CD14-positive monocyte (primary cell): Measurements from ENCODE around the gene KIAA0513. TPM values are rescaled to one million over a fixed set of nuclear protein-coding genes. Genes with fewer than 3 reads are reported as not detected.

Experiments
- DNase-seq, 3 donors: peaks; one replicate each; pipeline ENCODE4 v3.0.0-alpha.2; 2011 to 2022
- H2AFZ ChIP-seq: 2 replicates; pipeline ENCODE4 v1.6.0; 2012; ENCODE audit warnings: mild to moderate bottlenecking, low read depth, low read length, inconsistent platforms; ENCODE audit not compliant: insufficient read depth, poor library complexity, severe bottlenecking
- H3K27ac ChIP-seq, 2 donors: 1 replicate in 1 of 2; 2 replicates in 1 of 2; pipeline ENCODE4 v1.5.1; 2012 to 2013; ENCODE audit warnings: low read length in 2 of 2, control low read depth in 1 of 2, inconsistent platforms in 1 of 2, low read depth in 1 of 2, mild to moderate bottlenecking in 1 of 2
- H3K27me3 ChIP-seq, 2 donors: one replicate each; pipeline versions ENCODE4 v1.6.0 to v1.6.1; 2011 to 2013; ENCODE audit warnings: low read length in 2 of 2; ENCODE audit not compliant: control insufficient read depth in 2 of 2, insufficient read depth in 2 of 2
- H3K36me3 ChIP-seq, 2 donors: replicated peaks in 1 of 2; 1 replicate in 1 of 2; 2 replicates in 1 of 2; pipeline versions ENCODE4 v1.5.1 to v1.6.1; 2012 to 2013; ENCODE audit warnings: low read length in 2 of 2, control low read depth in 1 of 2, inconsistent platforms in 1 of 2, mild to moderate bottlenecking in 1 of 2; ENCODE audit not compliant: insufficient read depth in 2 of 2, control insufficient read depth in 1 of 2
- H3K4me1 ChIP-seq, 2 donors: 1 replicate in 1 of 2; 2 replicates in 1 of 2; pipeline versions ENCODE4 v1.5.1 to v1.6.1; 2012 to 2013; ENCODE audit warnings: low read length in 2 of 2, control low read depth in 1 of 2, inconsistent platforms in 1 of 2, mild to moderate bottlenecking in 1 of 2, moderate library complexity in 1 of 2; ENCODE audit not compliant: insufficient read depth in 2 of 2, control insufficient read depth in 1 of 2
- H3K4me2 ChIP-seq: replicated peaks from 2 replicates; pipeline ENCODE3; 2012; ENCODE audit warnings: low read length, moderate library complexity, mild to moderate bottlenecking; ENCODE audit not compliant: poor library complexity, severe bottlenecking; ENCODE audit errors: extremely low read depth
- H3K4me3 ChIP-seq, 3 experiments: fragments of 200-600 bp in 1 of 3; sonication (generic) in 1 of 3; replicated peaks in 1 of 3; 1 replicate in 2 of 3; 2 replicates in 1 of 3; pipeline ENCODE4 v1.5.1; 2011 to 2013; ENCODE audit warnings: low read length in 3 of 3, mild to moderate bottlenecking in 3 of 3, control low read depth in 2 of 3, low read depth in 2 of 3, inconsistent platforms in 1 of 3, moderate library complexity in 1 of 3
- H3K79me2 ChIP-seq: 2 replicates; pipeline ENCODE4 v1.6.0; 2012; ENCODE audit warnings: mild to moderate bottlenecking, control low read depth, inconsistent platforms, low read length, moderate library complexity; ENCODE audit not compliant: insufficient read depth
- H3K9ac ChIP-seq: 2 replicates; pipeline ENCODE4 v1.6.0; 2017; ENCODE audit warnings: low read length, mild to moderate bottlenecking; ENCODE audit not compliant: insufficient read depth, poor library complexity, severe bottlenecking
- H3K9me3 ChIP-seq, 2 donors: replicated peaks in 1 of 2; 1 replicate in 1 of 2; 2 replicates in 1 of 2; pipeline versions ENCODE4 v1.5.1 to v1.6.1; 2012 to 2013; ENCODE audit warnings: low read length in 2 of 2, control low read depth in 1 of 2; ENCODE audit not compliant: control insufficient read depth in 1 of 2, insufficient read depth in 1 of 2
- H4K20me1 ChIP-seq: 2 replicates; pipeline ENCODE4 v1.6.0; 2012; ENCODE audit warnings: mild to moderate bottlenecking, low read length, control low read depth, moderate library complexity; ENCODE audit not compliant: insufficient read depth
- H3K27ac Mint-ChIP-seq, 7 donors: one replicate each; pipeline ENCODE4 v1.8.0; 2020; ENCODE audit warnings: mild to moderate bottlenecking in 7 of 7, mixed read lengths in 7 of 7, moderate library complexity in 6 of 7, inconsistent platforms in 2 of 7
- H3K27me3 Mint-ChIP-seq, 3 donors: one replicate each; pipeline ENCODE4 v1.8.0; 2021 to 2022; ENCODE audit warnings: low read depth in 3 of 3, mild to moderate bottlenecking in 3 of 3, mixed read lengths in 3 of 3, moderate library complexity in 3 of 3, inconsistent platforms in 1 of 3
- H3K36me3 Mint-ChIP-seq, 2 donors: one replicate each; pipeline ENCODE4 v1.8.0; 2020; ENCODE audit warnings: mixed read lengths in 2 of 2, inconsistent platforms in 1 of 2, mild to moderate bottlenecking in 1 of 2
- H3K4me1 Mint-ChIP-seq: one replicate; pipeline ENCODE4 v1.8.0; 2020; ENCODE audit warnings: mild to moderate bottlenecking, mixed read lengths
- H3K4me3 Mint-ChIP-seq, 2 donors: one replicate each; pipeline ENCODE4 v1.8.0; 2020; ENCODE audit warnings: mild to moderate bottlenecking in 2 of 2, mixed read lengths in 2 of 2, moderate library complexity in 1 of 2
- H3K9me3 Mint-ChIP-seq, 7 donors: one replicate each; pipeline ENCODE4 v1.8.0; 2020 to 2022; ENCODE audit warnings: mixed read lengths in 7 of 7, mild to moderate bottlenecking in 6 of 7, moderate library complexity in 6 of 7, inconsistent platforms in 2 of 7
- WGBS: methylation state at CpG from one replicate; pipeline ENCODE4 v1.1.5; 2013; ENCODE audit warnings: missing lambda C conversion rate; ENCODE audit not compliant: insufficient coverage; 5-methylcytosine and 5-hydroxymethylcytosine counted together
- intact Hi-C, 2 donors: fragments of 100-400 bp; cut with micrococcal nuclease; formaldehyde crosslinking; loops; one replicate each; pipeline versions ENCODE4 v1.15.0 to v1.15.1; 2023
- polyA plus RNA-seq, 3 donors: library from polyadenylated mRNA; depleted of rRNA in 1 of 3; unstranded in 2 of 3; stranded (reverse) in 1 of 3; fragments of 300-500 nt in 2 of 3; fragments of >200 nt in 1 of 3; fragmentation: Illumina TruSeq in 2 of 3; gene quantifications; 1 replicate in 2 of 3; 2 replicates in 1 of 3; pipeline ENCODE4 v1.2.3, GENCODE V29; 2012 to 2021
- TF ChIP-seq, protein P1 (sequence below): fragments of 200-600 bp; IDR thresholded peaks from one replicate; pipeline ENCODE4 v1.8.0; 2022; ENCODE audit warnings: antibody characterized with exemption, mild to moderate bottlenecking

The KIAA0513 gene
- polyA plus RNA-seq, 3 donors, result 21.4 to 77.5 (median 32.7) TPM

DNA sequence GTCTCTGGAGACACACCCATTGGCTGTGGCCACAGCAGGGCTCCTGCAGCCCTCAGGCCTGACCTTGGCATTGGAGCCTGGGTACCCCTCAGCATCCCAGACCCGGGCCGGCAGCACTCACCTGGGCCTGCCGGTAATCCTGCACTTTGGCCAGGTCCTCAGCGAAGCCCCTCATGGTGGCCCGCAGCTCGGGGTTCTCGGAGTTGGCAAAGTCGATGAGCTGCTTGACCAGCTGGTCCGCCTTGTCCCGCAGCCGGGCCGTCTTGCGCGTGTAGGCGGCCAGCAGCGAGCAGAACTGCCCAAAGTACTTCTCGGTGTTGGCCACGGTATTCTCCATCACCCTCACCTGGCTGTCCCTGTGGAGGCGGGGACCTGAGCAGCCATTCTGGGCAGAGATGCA is 82.5 kb downstream of the KIAA0513 start:
- H3K9ac ChIP-seq, result no peak overlapping the region
- H3K4me3 ChIP-seq, result no peak overlapping the region
- WGBS, result 96% methylated on average over 19 of the region's 19 CpGs
- Mint-ChIP-seq H3K27ac (no peak overlapping the region), H3K9me3 (no peaks in the 10 kb centered on the region), H3K36me3 (no peaks in the 10 kb centered on the region), H3K4me3 (no peak overlapping the region), H3K4me1 (peaks cover 10% of the 10 kb centered on the region), H3K27me3 (peaks cover 2 to 3% (median 3%) of the 10 kb centered on the region in 3 donors)
- no peak overlapping the region for H3K27ac ChIP-seq
- no peaks in the 10 kb centered on the region for H3K9me3 ChIP-seq
- TF ChIP-seq, protein P1, sequence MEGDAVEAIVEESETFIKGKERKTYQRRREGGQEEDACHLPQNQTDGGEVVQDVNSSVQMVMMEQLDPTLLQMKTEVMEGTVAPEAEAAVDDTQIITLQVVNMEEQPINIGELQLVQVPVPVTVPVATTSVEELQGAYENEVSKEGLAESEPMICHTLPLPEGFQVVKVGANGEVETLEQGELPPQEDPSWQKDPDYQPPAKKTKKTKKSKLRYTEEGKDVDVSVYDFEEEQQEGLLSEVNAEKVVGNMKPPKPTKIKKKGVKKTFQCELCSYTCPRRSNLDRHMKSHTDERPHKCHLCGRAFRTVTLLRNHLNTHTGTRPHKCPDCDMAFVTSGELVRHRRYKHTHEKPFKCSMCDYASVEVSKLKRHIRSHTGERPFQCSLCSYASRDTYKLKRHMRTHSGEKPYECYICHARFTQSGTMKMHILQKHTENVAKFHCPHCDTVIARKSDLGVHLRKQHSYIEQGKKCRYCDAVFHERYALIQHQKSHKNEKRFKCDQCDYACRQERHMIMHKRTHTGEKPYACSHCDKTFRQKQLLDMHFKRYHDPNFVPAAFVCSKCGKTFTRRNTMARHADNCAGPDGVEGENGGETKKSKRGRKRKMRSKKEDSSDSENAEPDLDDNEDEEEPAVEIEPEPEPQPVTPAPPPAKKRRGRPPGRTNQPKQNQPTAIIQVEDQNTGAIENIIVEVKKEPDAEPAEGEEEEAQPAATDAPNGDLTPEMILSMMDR, result no peak
- no peak overlapping the region for H3K4me2 ChIP-seq
- H3K27me3 ChIP-seq, result no peaks in the 10 kb centered on the region
- intact Hi-C loops, result no loop called here
- no peaks in the 10 kb centered on the region for H3K36me3 ChIP-seq
- H4K20me1 ChIP-seq, result no peaks in the 10 kb centered on the region
- H3K4me1 ChIP-seq, result peaks cover 10 to 11% of the 10 kb centered on the region in 2 donors
- H2AFZ ChIP-seq, result no peak overlapping the region
- no peaks in the 10 kb centered on the region for H3K79me2 ChIP-seq
- no peak for DNase-seq

DNA sequence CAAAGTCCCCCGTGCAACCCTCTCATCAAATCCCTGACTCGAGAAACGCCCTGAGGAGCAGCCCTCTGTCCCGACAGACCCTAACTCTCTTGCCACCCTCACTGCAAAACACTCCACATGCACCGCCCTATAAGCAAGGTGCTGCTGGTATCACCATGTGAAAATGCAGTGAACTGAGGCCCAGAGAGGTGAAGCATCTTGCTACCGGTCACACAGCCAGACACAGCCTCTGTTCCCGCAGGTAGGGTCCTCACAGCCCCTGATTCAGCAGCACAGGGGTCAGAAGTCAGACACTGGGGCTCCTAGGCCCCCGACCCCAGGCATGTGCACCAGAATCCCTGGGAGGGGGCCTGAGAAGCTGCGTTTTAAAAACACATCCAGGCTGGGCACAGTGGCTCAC is 83.6 kb downstream of the KIAA0513 start:
- DNase-seq, result no peak
- H3K9me3 ChIP-seq, result no peaks in the 10 kb centered on the region
- no peaks in the 10 kb centered on the region for H3K79me2 ChIP-seq
- no peak overlapping the region for H3K9ac ChIP-seq
- no peak overlapping the region for H3K27ac ChIP-seq
- Mint-ChIP-seq H3K36me3 (no peaks in the 10 kb centered on the region), H3K27me3 (peaks cover 2 to 3% (median 3%) of the 10 kb centered on the region in 3 donors), H3K4me3 (no peak overlapping the region), H3K9me3 (no peaks in the 10 kb centered on the region), H3K4me1 (peaks cover 9% of the 10 kb centered on the region), H3K27ac (no peak overlapping the region)
- H3K4me2 ChIP-seq, result no peak overlapping the region
- H3K27me3 ChIP-seq, result no peaks in the 10 kb centered on the region
- 95% methylated on average over 9 of the region's 9 CpGs for WGBS
- no peaks in the 10 kb centered on the region for H4K20me1 ChIP-seq
- intact Hi-C loops, result no loop called here
- TF ChIP-seq, protein P1, result no peak
- no peak overlapping the region for H3K4me3 ChIP-seq
- H3K4me1 ChIP-seq, result peaks cover 7 to 13% of the 10 kb centered on the region in 2 donors
- no peaks in the 10 kb centered on the region for H3K36me3 ChIP-seq
- no peak overlapping the region for H2AFZ ChIP-seq
